ENCODE measurements around the gene SLC35F1.
"Not testable (repeated sequence)": the region's sequence is repeated elsewhere in the genome, so short reads cannot be mapped to it uniquely, and the experiment has no call there.

Gene SLC35F1

GRCh38 chr6:117992856-117993255 is 85.8 kb downstream of the SLC35F1 start:
- TF ChIP-seq ZFX (IDR thresholded peaks at IDR 0.05), result no peak
- TF ChIP-seq, protein P1, sequence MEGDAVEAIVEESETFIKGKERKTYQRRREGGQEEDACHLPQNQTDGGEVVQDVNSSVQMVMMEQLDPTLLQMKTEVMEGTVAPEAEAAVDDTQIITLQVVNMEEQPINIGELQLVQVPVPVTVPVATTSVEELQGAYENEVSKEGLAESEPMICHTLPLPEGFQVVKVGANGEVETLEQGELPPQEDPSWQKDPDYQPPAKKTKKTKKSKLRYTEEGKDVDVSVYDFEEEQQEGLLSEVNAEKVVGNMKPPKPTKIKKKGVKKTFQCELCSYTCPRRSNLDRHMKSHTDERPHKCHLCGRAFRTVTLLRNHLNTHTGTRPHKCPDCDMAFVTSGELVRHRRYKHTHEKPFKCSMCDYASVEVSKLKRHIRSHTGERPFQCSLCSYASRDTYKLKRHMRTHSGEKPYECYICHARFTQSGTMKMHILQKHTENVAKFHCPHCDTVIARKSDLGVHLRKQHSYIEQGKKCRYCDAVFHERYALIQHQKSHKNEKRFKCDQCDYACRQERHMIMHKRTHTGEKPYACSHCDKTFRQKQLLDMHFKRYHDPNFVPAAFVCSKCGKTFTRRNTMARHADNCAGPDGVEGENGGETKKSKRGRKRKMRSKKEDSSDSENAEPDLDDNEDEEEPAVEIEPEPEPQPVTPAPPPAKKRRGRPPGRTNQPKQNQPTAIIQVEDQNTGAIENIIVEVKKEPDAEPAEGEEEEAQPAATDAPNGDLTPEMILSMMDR (conservative IDR thresholded peaks at IDR 0.05), result no peak
- no peak overlapping the region for H3K27ac ChIP-seq

GRCh38 chr6:118012944-118013343 is 105.9 kb downstream of the SLC35F1 start:
- TF ChIP-seq ZFX (IDR thresholded peaks at IDR 0.05), result no peak
- TF ChIP-seq, protein P1 (conservative IDR thresholded peaks at IDR 0.05), result no peak
- H3K27ac ChIP-seq, result no peak overlapping the region

DNA sequence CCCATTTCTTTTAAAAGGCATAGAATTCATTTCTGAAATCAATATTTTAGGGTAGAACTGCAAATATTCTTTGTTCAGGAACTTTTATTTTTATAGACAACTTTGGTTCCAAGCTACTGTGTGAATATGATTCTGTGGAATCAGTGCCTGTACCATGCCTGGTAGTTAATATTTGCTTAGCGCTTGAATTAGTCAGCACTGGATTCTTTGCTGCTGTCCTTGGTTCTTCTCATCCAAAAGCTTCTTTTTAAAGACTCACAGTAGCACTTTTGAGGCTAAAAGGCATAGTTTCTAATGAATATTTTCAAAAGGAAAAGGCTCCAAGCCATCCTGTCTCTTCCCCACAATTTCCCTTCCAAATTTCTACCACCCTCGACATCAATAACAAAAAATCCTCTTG is 109.5 kb downstream of the SLC35F1 start:
- H3K27ac ChIP-seq, result no peak overlapping the region
- TF ChIP-seq, protein P1 (conservative IDR thresholded peaks at IDR 0.05), result no peak
- no peak for TF ChIP-seq ZFX (IDR thresholded peaks at IDR 0.05)

GRCh38 chr6:118017301-118017848 is 110.3 kb downstream of the SLC35F1 start:
- TF ChIP-seq, protein P1 (conservative IDR thresholded peaks at IDR 0.05), result no peak
- TF ChIP-seq ZFX (IDR thresholded peaks at IDR 0.05), result no peak
- H3K27ac ChIP-seq, result no peak overlapping the region

GRCh38 chr6:118023771-118024170 is 116.7 kb downstream of the SLC35F1 start:
- TF ChIP-seq ZFX (IDR thresholded peaks at IDR 0.05), result no peak
- TF ChIP-seq, protein P1 (conservative IDR thresholded peaks at IDR 0.05), result no peak
- no peak overlapping the region for H3K27ac ChIP-seq

GRCh38 chr6:118029967-118030366 is 122.9 kb downstream of the SLC35F1 start:
- TF ChIP-seq, protein P1 (conservative IDR thresholded peaks at IDR 0.05), result no peak
- TF ChIP-seq ZFX (IDR thresholded peaks at IDR 0.05), result no peak
- no peak overlapping the region for H3K27ac ChIP-seq

DNA sequence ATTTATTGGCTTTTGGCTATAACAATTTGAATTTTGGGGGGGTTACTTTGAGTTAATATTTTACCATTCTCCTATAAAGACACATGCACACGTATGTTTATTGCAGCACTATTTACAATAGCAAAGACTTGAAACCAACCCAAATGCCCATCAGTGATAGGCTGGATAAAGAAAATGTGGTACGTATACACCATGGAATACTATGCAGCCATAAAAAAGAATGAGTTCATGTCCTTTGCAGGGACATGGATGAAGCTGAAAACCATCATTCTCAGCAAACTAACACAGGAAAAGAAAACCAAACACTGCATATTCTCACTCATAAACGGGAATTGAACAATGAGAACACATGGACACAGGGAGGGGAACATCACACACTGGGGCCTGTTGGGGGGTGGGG is 130.4 kb downstream of the SLC35F1 start:
- not testable (repeated sequence) for H3K27ac ChIP-seq

DNA sequence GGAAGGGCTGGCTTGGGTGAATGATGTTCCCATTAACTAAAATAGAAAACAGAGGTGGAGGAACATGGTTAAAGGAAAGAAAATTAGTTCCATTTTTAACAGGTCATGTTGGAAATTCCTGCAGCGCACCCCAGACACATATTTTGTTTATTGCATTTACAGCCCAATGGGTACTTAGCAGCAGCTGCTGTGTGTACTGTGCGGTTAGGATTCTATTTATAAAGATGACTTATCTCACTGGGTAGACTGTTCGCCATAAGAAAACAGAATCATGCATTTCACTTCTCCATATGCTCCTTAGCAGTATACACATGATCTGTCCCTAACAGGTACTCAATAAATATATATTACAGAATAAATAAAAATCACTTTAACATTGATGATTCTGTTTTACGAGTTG is 135.8 kb downstream of the SLC35F1 start:
- TF ChIP-seq, protein P1 (conservative IDR thresholded peaks at IDR 0.05), result no peak
- no peak for TF ChIP-seq ZFX (IDR thresholded peaks at IDR 0.05)
- no peak overlapping the region for H3K27ac ChIP-seq
